WTC11 (cell line): ENCODE results near the gene ZNF609. TPM values are rescaled to one million over a fixed set of nuclear protein-coding genes. Genes with fewer than 3 reads are reported as not detected.

ENCODE experiments used
- ATAC-seq: fragments of 200-7000 bp; cut with Tn5 transposase; 2 replicates; pipeline ENCODE4 v1.10.0; 2021; ENCODE audit warnings: mild to moderate bottlenecking, moderate library complexity
- CTCF ChIA-PET: fragments of 300-600 bp; sonication (Branson Sonifier 250); formaldehyde crosslinking; loops from one replicate; lab custom pipeline; 2021; ENCODE audit warnings: antibody characterized with exemption; lab: Charles Lee
- POLR2A ChIA-PET: fragments of 350-600 bp; sonication (Branson Sonifier 250); formaldehyde crosslinking; loops from one replicate; lab custom pipeline; 2021; ENCODE audit warnings: antibody characterized with exemption; lab: Charles Lee
- DNase-seq: peaks from one replicate; pipeline ENCODE4 v3.0.0; 2021; ENCODE audit warnings: low spot score
- H3K27ac Mint-ChIP-seq: 2 replicates; pipeline ENCODE4 v1.8.0; 2021; ENCODE audit warnings: mixed read lengths
- H3K27me3 Mint-ChIP-seq: 2 replicates; pipeline ENCODE4 v1.8.0; 2021; ENCODE audit warnings: low read depth, mild to moderate bottlenecking, moderate library complexity, mixed read lengths
- H3K36me3 Mint-ChIP-seq: 2 replicates; pipeline ENCODE4 v1.8.0; 2021; ENCODE audit warnings: mixed read lengths
- H3K4me1 Mint-ChIP-seq: 2 replicates; pipeline ENCODE4 v1.8.0; 2022; ENCODE audit warnings: mixed read lengths
- H3K4me3 Mint-ChIP-seq: 2 replicates; pipeline ENCODE4 v1.8.0; 2021; ENCODE audit warnings: mild to moderate bottlenecking, moderate library complexity, mixed read lengths
- H3K9me3 Mint-ChIP-seq: 2 replicates; pipeline ENCODE4 v1.8.0; 2021; ENCODE audit warnings: mixed read lengths
- EMX1 ChIP-seq: fragments of 250-450 bp; sonication (Bioruptor Pico); IDR thresholded peaks from 2 replicates; pipeline ENCODE4 v1.8.0; 2021; ENCODE audit warnings: mild to moderate bottlenecking
- ERG ChIP-seq: fragments of 250-450 bp; sonication (Bioruptor Pico); IDR thresholded peaks from 2 replicates; pipeline ENCODE4 v1.8.0; 2021; ENCODE audit warnings: mild to moderate bottlenecking
- FOXJ3 ChIP-seq: sonication (generic); formaldehyde crosslinking; IDR thresholded peaks from 2 replicates; pipeline ENCODE4 v1.9.0; 2021; ENCODE audit warnings: missing genetic modification reagents, mild to moderate bottlenecking, borderline replicate concordance
- FOXP4 ChIP-seq: sonication (generic); formaldehyde crosslinking; IDR thresholded peaks from 2 replicates; pipeline ENCODE4 v1.8.0; 2022; ENCODE audit warnings: mild to moderate bottlenecking, missing genetic modification reagents
- GTF2I ChIP-seq: fragments of 250-450 bp; sonication (Bioruptor Pico); conservative IDR thresholded peaks from 2 replicates; pipeline ENCODE4 v1.4.0; 2021; ENCODE audit warnings: mild to moderate bottlenecking
- JUN ChIP-seq: sonication (generic); formaldehyde crosslinking; IDR thresholded peaks from 2 replicates; pipeline ENCODE4 v1.8.0; 2023; ENCODE audit warnings: mild to moderate bottlenecking, missing genetic modification reagents
- MAX ChIP-seq: sonication (generic); formaldehyde crosslinking; IDR thresholded peaks from 2 replicates; pipeline ENCODE4 v1.8.0; 2022; ENCODE audit warnings: mild to moderate bottlenecking, missing genetic modification reagents
- NFE2L1 ChIP-seq: sonication (generic); formaldehyde crosslinking; IDR thresholded peaks from 2 replicates; pipeline ENCODE4 v1.8.1; 2023; ENCODE audit warnings: missing genetic modification reagents
- NR1H2 ChIP-seq: sonication (generic); formaldehyde crosslinking; IDR thresholded peaks from 2 replicates; pipeline ENCODE4 v1.9.0; 2021; ENCODE audit warnings: mild to moderate bottlenecking, moderate library complexity, missing genetic modification reagents
- NR2C2 ChIP-seq: sonication (generic); formaldehyde crosslinking; IDR thresholded peaks from 2 replicates; pipeline ENCODE4 v1.8.0; 2022; ENCODE audit warnings: mild to moderate bottlenecking, missing genetic modification reagents
- PREB ChIP-seq: sonication (generic); formaldehyde crosslinking; IDR thresholded peaks from 2 replicates; pipeline ENCODE4 v1.8.1; 2022; ENCODE audit warnings: mild to moderate bottlenecking, missing genetic modification reagents, moderate library complexity, borderline replicate concordance
- RORB ChIP-seq: fragments of 250-450 bp; sonication (Bioruptor Pico); IDR thresholded peaks from 2 replicates; pipeline ENCODE4 v1.9.0; 2021; ENCODE audit warnings: mild to moderate bottlenecking
- SMAD3 ChIP-seq: sonication (generic); formaldehyde crosslinking; IDR thresholded peaks from 2 replicates; pipeline ENCODE4 v1.8.0; 2022; ENCODE audit warnings: missing genetic modification reagents, mild to moderate bottlenecking, borderline replicate concordance
- SOX15 ChIP-seq: fragments of 250-450 bp; sonication (Bioruptor Pico); IDR thresholded peaks from 2 replicates; pipeline ENCODE4 v1.9.0; 2021; ENCODE audit warnings: mild to moderate bottlenecking
- STAT6 ChIP-seq: sonication (generic); formaldehyde crosslinking; conservative IDR thresholded peaks from 2 replicates; pipeline ENCODE4 v1.8.1; 2023; ENCODE audit warnings: mild to moderate bottlenecking, low read depth, missing genetic modification reagents, moderate library complexity
- ZNF219 ChIP-seq: sonication (generic); formaldehyde crosslinking; IDR thresholded peaks from 2 replicates; pipeline ENCODE4 v1.8.0; 2023; ENCODE audit warnings: missing genetic modification reagents, mild to moderate bottlenecking, borderline replicate concordance
- ZNF263 ChIP-seq: sonication (generic); formaldehyde crosslinking; IDR thresholded peaks from 2 replicates; pipeline ENCODE4 v1.8.1; 2022; ENCODE audit warnings: low read depth, mild to moderate bottlenecking, moderate library complexity, missing genetic modification reagents
- ZNF425 ChIP-seq: fragments of 250-450 bp; sonication (Bioruptor Pico); conservative IDR thresholded peaks from 2 replicates; pipeline ENCODE4 v1.9.0; 2021; ENCODE audit warnings: mild to moderate bottlenecking
- ZNF512 ChIP-seq: sonication (generic); formaldehyde crosslinking; IDR thresholded peaks from 2 replicates; pipeline ENCODE4 v1.8.1; 2022; ENCODE audit warnings: missing genetic modification reagents, borderline replicate concordance
- total RNA-seq: library from RNA; stranded (reverse); gene quantifications from 3 replicates; pipeline ENCODE4 v1.2.3, GENCODE V29; 2021
- TF ChIP-seq, protein P1 (sequence below): fragments of 250-450 bp; sonication (Bioruptor Pico); IDR thresholded peaks from 2 replicates; pipeline ENCODE4 v1.9.0; 2021; ENCODE audit warnings: mild to moderate bottlenecking
- TF ChIP-seq, protein P2 (sequence below): sonication (generic); formaldehyde crosslinking; IDR thresholded peaks from 2 replicates; pipeline ENCODE4 v1.8.1; 2023; ENCODE audit warnings: mild to moderate bottlenecking, missing genetic modification reagents, moderate library complexity

The ZNF609 gene
- total RNA-seq, 1 experiment from 2014 or later: 47.4 TPM

GRCh38 chr15:64480891-64481290, 20.5 kb downstream of the ZNF609 start:
- ChIA-PET CTCF (no interaction called here), POLR2A (no interaction called here)
- H3K27me3 Mint-ChIP-seq: no peaks in the 10 kb centered on the region
- H3K4me3 Mint-ChIP-seq: no peak overlapping the region
- DNase-seq: no peak
- peaks cover 9% of the 10 kb centered on the region for H3K4me1 Mint-ChIP-seq
- no peak overlapping the region for H3K27ac Mint-ChIP-seq
- H3K36me3 Mint-ChIP-seq: no peaks in the 10 kb centered on the region
- TF ChIP-seq FOXJ3 (CRISPR knock-in tag): no peak
- TF ChIP-seq EMX1 (CRISPR knock-in tag): no peak
- TF ChIP-seq JUN (CRISPR knock-in tag): no peak
- TF ChIP-seq, protein P1, sequence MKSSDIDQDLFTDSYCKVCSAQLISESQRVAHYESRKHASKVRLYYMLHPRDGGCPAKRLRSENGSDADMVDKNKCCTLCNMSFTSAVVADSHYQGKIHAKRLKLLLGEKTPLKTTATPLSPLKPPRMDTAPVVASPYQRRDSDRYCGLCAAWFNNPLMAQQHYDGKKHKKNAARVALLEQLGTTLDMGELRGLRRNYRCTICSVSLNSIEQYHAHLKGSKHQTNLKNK (CRISPR knock-in tag): no peak
- no peak for TF ChIP-seq GTF2I (CRISPR knock-in tag)
- TF ChIP-seq STAT6 (CRISPR knock-in tag): no peak
- no peak for TF ChIP-seq SOX15 (CRISPR knock-in tag)
- TF ChIP-seq ZNF425: no peak
- no peak for TF ChIP-seq RORB
- no peak for TF ChIP-seq ZNF219 (CRISPR knock-in tag)
- TF ChIP-seq ZNF263 (CRISPR knock-in tag): no peak
- no peak for TF ChIP-seq MAX (CRISPR knock-in tag)
- TF ChIP-seq NR1H2 (CRISPR knock-in tag): no peak
- TF ChIP-seq NR2C2 (CRISPR knock-in tag): no peak
- TF ChIP-seq PREB: no peak
- H3K9me3 Mint-ChIP-seq: no peaks in the 10 kb centered on the region
- ATAC-seq: no peak

DNA sequence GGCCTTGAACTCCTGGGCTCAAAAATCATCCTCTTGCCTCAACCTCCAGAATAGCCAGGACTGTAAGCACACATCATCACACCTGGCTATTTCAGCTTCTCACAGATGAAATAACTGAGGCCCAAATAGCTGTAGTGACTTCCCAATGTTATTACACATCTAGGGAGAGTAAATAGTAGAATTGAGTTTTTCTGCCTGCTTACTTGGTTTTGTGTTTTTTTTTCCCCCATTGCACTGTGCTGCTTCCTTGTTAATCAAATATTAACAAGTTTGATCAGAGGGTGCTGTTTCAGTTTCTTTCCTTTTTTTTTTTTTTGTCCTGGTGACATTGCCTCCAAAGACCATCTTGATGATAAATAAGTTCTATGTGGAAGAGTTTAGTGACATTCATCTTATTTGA, 23.4 kb downstream of the ZNF609 start:
- H3K27ac Mint-ChIP-seq: no peak overlapping the region
- ATAC-seq (no peak), DNase-seq (no peak)
- no peaks in the 10 kb centered on the region for H3K4me1 Mint-ChIP-seq
- H3K4me3 Mint-ChIP-seq: no peak overlapping the region
- no peaks in the 10 kb centered on the region for H3K36me3 Mint-ChIP-seq
- no peaks in the 10 kb centered on the region for H3K9me3 Mint-ChIP-seq
- POLR2A ChIA-PET: no interaction called here
- CTCF ChIA-PET: no interaction called here
- no peaks in the 10 kb centered on the region for H3K27me3 Mint-ChIP-seq
- no peak for TF ChIP-seq ZNF219 (CRISPR knock-in tag)
- no peak for TF ChIP-seq MAX (CRISPR knock-in tag)
- TF ChIP-seq, protein P2, sequence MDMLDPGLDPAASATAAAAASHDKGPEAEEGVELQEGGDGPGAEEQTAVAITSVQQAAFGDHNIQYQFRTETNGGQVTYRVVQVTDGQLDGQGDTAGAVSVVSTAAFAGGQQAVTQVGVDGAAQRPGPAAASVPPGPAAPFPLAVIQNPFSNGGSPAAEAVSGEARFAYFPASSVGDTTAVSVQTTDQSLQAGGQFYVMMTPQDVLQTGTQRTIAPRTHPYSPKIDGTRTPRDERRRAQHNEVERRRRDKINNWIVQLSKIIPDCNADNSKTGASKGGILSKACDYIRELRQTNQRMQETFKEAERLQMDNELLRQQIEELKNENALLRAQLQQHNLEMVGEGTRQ (CRISPR knock-in tag): no peak
- no peak for TF ChIP-seq FOXP4 (CRISPR knock-in tag)
- TF ChIP-seq ZNF512 (CRISPR knock-in tag): no peak
- TF ChIP-seq GTF2I (CRISPR knock-in tag): no peak
- no peak for TF ChIP-seq ERG
- TF ChIP-seq NFE2L1 (CRISPR knock-in tag): no peak
- no peak for TF ChIP-seq SMAD3 (CRISPR knock-in tag)
